Prostate gland (tissue), 2 donors: ENCODE results near the gene SLC39A13. TPM values are rescaled to one million over a fixed set of nuclear protein-coding genes. Genes with fewer than 3 reads are reported as not detected.

Experiments used
- DNase-seq: peaks from one replicate; pipeline ENCODE4 v3.0.0-alpha.2; 2019; ENCODE audit warnings: low spot score
- H3K27ac ChIP-seq, 2 donors: fragments of 200-600 bp; sonication (generic); 2 replicates each; pipeline ENCODE4 v1.5.1; 2017 to 2019
- H3K27me3 ChIP-seq: fragments of 200-600 bp; sonication (generic); replicated peaks from 2 replicates; pipeline ENCODE4 v1.5.1; 2019; ENCODE audit not compliant: insufficient read depth
- H3K36me3 ChIP-seq, 2 donors: fragments of 200-600 bp; sonication (generic); 1 replicate in 1 of 2; 2 replicates in 1 of 2; pipeline versions ENCODE4 v1.5.1 to v1.8.1; 2017 to 2019
- H3K4me1 ChIP-seq: fragments of 200-600 bp; sonication (generic); replicated peaks from 2 replicates; pipeline ENCODE4 v1.5.1; 2019
- H3K4me3 ChIP-seq, 2 donors: fragments of 200-600 bp; sonication (generic); 2 replicates each; pipeline ENCODE4 v1.5.1; 2017 to 2019
- H3K9me3 ChIP-seq: fragments of 200-600 bp; sonication (generic); 2 replicates; pipeline ENCODE4 v1.5.1; 2017
- POLR2A ChIP-seq: fragments of 450-650 bp; IDR thresholded peaks from one replicate; pipeline ENCODE4 v1.6.1; 2016; ENCODE audit warnings: antibody characterized with exemption, mild to moderate bottlenecking
- POLR2AphosphoS5 ChIP-seq: sonication (generic); formaldehyde crosslinking; IDR thresholded peaks from one replicate; pipeline ENCODE4 v1.6.1; 2017; ENCODE audit warnings: antibody characterized with exemption
- WGBS: methylation state at CpG from one replicate; pipeline ENCODE4 v1.1.5; 2018; 5-methylcytosine and 5-hydroxymethylcytosine counted together
- intact Hi-C: fragments of 100-400 bp; cut with DNase I; formaldehyde crosslinking; loops from one replicate; pipeline ENCODE4 v1.14.2; 2022
- total RNA-seq, 2 donors: library from RNA; depleted of rRNA; stranded (reverse); fragments of >200 nt; gene quantifications; one replicate each; pipeline ENCODE4 v1.1.0, GENCODE V29; 2016
- TF ChIP-seq, protein P1 (sequence below), 4 experiments: fragments of 200-600 bp in 2 of 4; fragments of 450-650 bp in 2 of 4; sonication (generic) in 2 of 4; IDR thresholded peaks; 1 replicate in 3 of 4; 2 replicates in 1 of 4; pipeline ENCODE4 v1.5.1; 2016 to 2019; ENCODE audit warnings: antibody characterized with exemption in 4 of 4, mild to moderate bottlenecking in 2 of 4, moderate library complexity in 2 of 4

SLC39A13 gene
- total RNA-seq, 2 donors from 2014 or later = 53.1 to 93.7 TPM

- 90% methylated on average over 15 of the region's 15 CpGs for WGBS
- H3K4me3 ChIP-seq = no peak overlapping the region
- no peak for DNase-seq
- no peak for TF ChIP-seq POLR2A
- intact Hi-C loops = no loop called here
- H3K27me3 ChIP-seq = no peaks in the 10 kb centered on the region
- no peaks in the 10 kb centered on the region for H3K9me3 ChIP-seq
- no peaks in the 10 kb centered on the region for H3K36me3 ChIP-seq
- H3K4me1 ChIP-seq = no peaks in the 10 kb centered on the region
- H3K27ac ChIP-seq = no peak overlapping the region
Measured at GRCh38 chr11:47360341-47360740, 48.0 kb upstream of the SLC39A13 start.

GRCh38 chr11:47361419-47361818 is 47.0 kb upstream of the SLC39A13 start:
- TF ChIP-seq POLR2AphosphoS5 = no peak
- TF ChIP-seq, protein P1, sequence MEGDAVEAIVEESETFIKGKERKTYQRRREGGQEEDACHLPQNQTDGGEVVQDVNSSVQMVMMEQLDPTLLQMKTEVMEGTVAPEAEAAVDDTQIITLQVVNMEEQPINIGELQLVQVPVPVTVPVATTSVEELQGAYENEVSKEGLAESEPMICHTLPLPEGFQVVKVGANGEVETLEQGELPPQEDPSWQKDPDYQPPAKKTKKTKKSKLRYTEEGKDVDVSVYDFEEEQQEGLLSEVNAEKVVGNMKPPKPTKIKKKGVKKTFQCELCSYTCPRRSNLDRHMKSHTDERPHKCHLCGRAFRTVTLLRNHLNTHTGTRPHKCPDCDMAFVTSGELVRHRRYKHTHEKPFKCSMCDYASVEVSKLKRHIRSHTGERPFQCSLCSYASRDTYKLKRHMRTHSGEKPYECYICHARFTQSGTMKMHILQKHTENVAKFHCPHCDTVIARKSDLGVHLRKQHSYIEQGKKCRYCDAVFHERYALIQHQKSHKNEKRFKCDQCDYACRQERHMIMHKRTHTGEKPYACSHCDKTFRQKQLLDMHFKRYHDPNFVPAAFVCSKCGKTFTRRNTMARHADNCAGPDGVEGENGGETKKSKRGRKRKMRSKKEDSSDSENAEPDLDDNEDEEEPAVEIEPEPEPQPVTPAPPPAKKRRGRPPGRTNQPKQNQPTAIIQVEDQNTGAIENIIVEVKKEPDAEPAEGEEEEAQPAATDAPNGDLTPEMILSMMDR (IDR thresholded peaks at IDR 0.05) = no peak
- no peak for TF ChIP-seq POLR2A
- Histone ChIP-seq H3K4me3 (no peak overlapping the region), H3K9me3 (no peaks in the 10 kb centered on the region), H3K36me3 (no peaks in the 10 kb centered on the region), H3K27ac (no peak overlapping the region), H3K27me3 (no peaks in the 10 kb centered on the region), H3K4me1 (no peaks in the 10 kb centered on the region)
- no peak for DNase-seq
- 77% methylated on average over 13 of the region's 13 CpGs for WGBS
- intact Hi-C loops = no loop called here

GRCh38 chr11:47366020-47366490 is 42.3 kb upstream of the SLC39A13 start:
- WGBS = 95% methylated on average over 1 of the region's 1 CpG
- TF ChIP-seq POLR2AphosphoS5 (no peak), POLR2A (no peak)
- TF ChIP-seq, protein P1 (IDR thresholded peaks at IDR 0.05) = no peak
- Histone ChIP-seq H3K36me3 (no peaks in the 10 kb centered on the region), H3K4me3 (no peak overlapping the region), H3K27ac (no peak overlapping the region), H3K9me3 (no peaks in the 10 kb centered on the region), H3K4me1 (no peaks in the 10 kb centered on the region), H3K27me3 (no peaks in the 10 kb centered on the region)
- intact Hi-C loops = no loop called here
- no peak for DNase-seq

DNA sequence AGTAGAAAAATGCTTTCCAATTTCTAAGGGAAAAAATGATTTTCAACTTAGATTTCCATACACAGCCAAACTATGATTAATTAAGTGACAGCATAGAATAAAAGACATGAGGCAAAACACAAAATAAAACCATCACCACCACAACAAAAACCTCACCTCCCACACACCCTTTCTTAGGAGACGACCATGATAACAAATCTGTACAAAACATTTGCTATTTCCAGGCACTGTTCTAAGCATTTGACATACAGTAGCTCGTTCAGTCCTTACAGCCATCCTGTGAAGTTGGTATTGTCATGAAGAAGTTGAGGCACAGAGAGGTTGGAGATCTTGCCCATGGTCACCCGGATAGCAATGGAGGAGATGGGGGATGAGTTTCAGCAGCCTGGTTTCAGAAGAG is 38.7 kb upstream of the SLC39A13 start:
- Histone ChIP-seq H3K4me3 (no peak overlapping the region), H3K36me3 (no peaks in the 10 kb centered on the region), H3K27me3 (no peaks in the 10 kb centered on the region), H3K9me3 (no peaks in the 10 kb centered on the region), H3K4me1 (no peaks in the 10 kb centered on the region), H3K27ac (no peak overlapping the region)
- no peak for DNase-seq
- no peak for TF ChIP-seq POLR2A
- TF ChIP-seq POLR2AphosphoS5 = no peak
- TF ChIP-seq, protein P1 (IDR thresholded peaks at IDR 0.05) = no peak
- intact Hi-C loops = loop anchor here (5.0 to 10.0 kb wide), 3 partner anchors 38 to 485 kb away; partner anchors contain the start of gene SLC39A13
- WGBS = 53% methylated on average over 3 of the region's 3 CpGs

GRCh38 chr11:47372422-47372821 is 36.0 kb upstream of the SLC39A13 start:
- intact Hi-C loops = loop anchor here (5.0 to 10.0 kb wide), 3 partner anchors 35 to 482 kb away; partner anchors contain the start of gene SLC39A13
- DNase-seq = no peak
- Histone ChIP-seq H3K27ac (no peak overlapping the region), H3K36me3 (no peaks in the 10 kb centered on the region), H3K27me3 (no peaks in the 10 kb centered on the region), H3K4me3 (no peak overlapping the region), H3K9me3 (no peaks in the 10 kb centered on the region), H3K4me1 (no peaks in the 10 kb centered on the region)
- 72% methylated on average over 7 of the region's 7 CpGs for WGBS
- TF ChIP-seq, protein P1 (IDR thresholded peaks at IDR 0.05) = no peak
- TF ChIP-seq POLR2AphosphoS5 (no peak), POLR2A (no peak)
